Stimulated activated CD8-positive, alpha-beta memory T cell treated with anti-CD3 and anti-CD28 coated beads, Interleukin-7, amount 100 ng/mL, for 24 hours (primary cell): ENCODE data around the gene BTNL3.
"Not testable (repeated sequence)": the region's sequence is repeated elsewhere in the genome, so short reads cannot be mapped to it uniquely, and the experiment has no call there.

ENCODE experiments used
- DNase-seq: peaks from one replicate; pipeline ENCODE4 v3.0.0-alpha.2; 2020; ENCODE audit warnings: low read depth

The BTNL3 gene

GRCh38 chr5:180988592-180988991 lies at the start of gene BTNL3:
Gene BTNL3 (plus strand): TSS chr5:180988846. CDS start chr5:180989029, 183 bp downstream.
- DNase-seq, result no peak

- no peak for DNase-seq
Observed at GRCh38 chr5:180950291-180950949, 38.2 kb upstream of the BTNL3 start.

GRCh38 chr5:180959661-180960060 lies 29.0 kb upstream of the BTNL3 start:
- DNase-seq, result no peak

- DNase-seq, result no peak
Observed at GRCh38 chr5:180960209-180960608, 28.4 kb upstream of the BTNL3 start.

- DNase-seq, result no peak
Observed at GRCh38 chr5:180969406-180969805, 19.2 kb upstream of the BTNL3 start.

- DNase-seq, result no peak
Observed at GRCh38 chr5:180970336-180970735, 18.3 kb upstream of the BTNL3 start.

- no peak for DNase-seq
Observed at GRCh38 chr5:180970875-180971274, 17.8 kb upstream of the BTNL3 start.

GRCh38 chr5:180974612-180975315 lies 13.9 kb upstream of the BTNL3 start:
- no peak for DNase-seq

- no peak for DNase-seq
Observed at GRCh38 chr5:180975338-180975737, 13.3 kb upstream of the BTNL3 start.

GRCh38 chr5:180976518-180976917 lies 12.1 kb upstream of the BTNL3 start:
- no peak for DNase-seq

- DNase-seq, result no peak
Observed at GRCh38 chr5:180977852-180978251, 10.8 kb upstream of the BTNL3 start.

- DNase-seq, result no peak
Observed at GRCh38 chr5:180982008-180982741, 6.5 kb upstream of the BTNL3 start.

- no peak for DNase-seq
Observed at GRCh38 chr5:180988016-180988415, 630 bp upstream of the BTNL3 start.

GRCh38 chr5:180990086-180990881 lies 1.6 kb downstream of the BTNL3 start:
- DNase-seq, result no peak

- DNase-seq, result no peak
Observed at GRCh38 chr5:180990882-180991242, 2.2 kb downstream of the BTNL3 start.

- DNase-seq, result no peak
Observed at GRCh38 chr5:181001947-181002346, 13.3 kb downstream of the BTNL3 start.

GRCh38 chr5:181005791-181006190 lies 17.1 kb downstream of the BTNL3 start:
- DNase-seq, result no peak

- no peak for DNase-seq
Observed at GRCh38 chr5:181008136-181008535, 19.5 kb downstream of the BTNL3 start.

GRCh38 chr5:181010018-181010417 lies 21.4 kb downstream of the BTNL3 start:
- not testable (repeated sequence) for DNase-seq

- not testable (repeated sequence) for DNase-seq
Observed at GRCh38 chr5:181014654-181015053, 26.0 kb downstream of the BTNL3 start.

GRCh38 chr5:181017448-181017847 lies 28.8 kb downstream of the BTNL3 start:
- DNase-seq, result not testable (repeated sequence)

GRCh38 chr5:181020688-181021087 lies 32.0 kb downstream of the BTNL3 start:
- no peak for DNase-seq
